ENCODE data around the gene DGKB. TPM values are rescaled to one million over a fixed set of nuclear protein-coding genes. Genes with fewer than 3 reads are reported as not detected.

Gene DGKB
- 0.08 TPM for polyA plus RNA-seq (2013, experiment 1 of 2; ENCODE audit: insufficient read length)
- polyA plus RNA-seq (2013, experiment 2 of 2; ENCODE audit: insufficient read length), result 0.17 TPM

- peak; percentile 32 for DNase-seq
Measured at GRCh38 chr7:14902589-14903067, at the start of gene DGKB. TSS of gene DGKB (minus strand) at chr7:14902751.

- DNase-seq, result peak; percentile 2
Measured at GRCh38 chr7:14950013-14950412, 47.5 kb upstream of the DGKB start.

DNA sequence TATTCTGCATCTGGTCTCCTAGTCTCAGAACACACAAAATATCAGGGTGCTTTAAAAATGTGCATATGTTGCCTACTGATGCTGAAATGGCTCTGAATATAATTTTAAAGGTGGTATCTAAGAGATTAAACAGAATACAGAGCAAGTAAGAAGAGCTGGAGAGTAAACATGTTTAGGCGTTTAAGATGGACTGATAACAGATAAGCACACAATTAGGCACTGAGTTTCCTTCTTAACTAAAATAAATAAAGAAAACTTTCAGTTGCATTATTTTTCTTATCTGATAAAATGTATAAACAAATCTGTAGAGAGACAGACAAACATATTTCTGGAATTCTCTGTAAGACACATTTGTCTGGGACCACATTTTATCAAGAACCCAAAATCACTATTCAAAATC is 35.6 kb upstream of the DGKB start:
- DNase-seq, result no peak

DNA sequence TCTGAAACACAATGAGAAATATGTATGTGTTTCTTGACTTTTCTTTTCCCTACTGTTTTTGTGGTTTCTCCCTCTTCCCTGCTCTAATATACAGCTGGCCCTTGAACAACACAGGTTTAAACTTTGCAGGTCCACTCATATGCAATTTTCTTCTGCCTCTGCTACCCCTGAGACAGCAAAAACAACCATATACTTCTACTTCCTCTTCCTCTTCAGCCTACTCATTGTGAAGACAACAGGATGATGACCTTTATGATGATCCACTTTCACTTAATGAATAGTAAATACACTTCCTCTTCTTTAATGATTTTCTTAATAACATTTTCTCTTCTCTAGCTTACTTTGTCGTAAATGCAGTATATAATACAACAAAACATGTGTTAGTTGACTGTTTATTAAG is 35.0 kb upstream of the DGKB start:
- DNase-seq, result no peak

DNA sequence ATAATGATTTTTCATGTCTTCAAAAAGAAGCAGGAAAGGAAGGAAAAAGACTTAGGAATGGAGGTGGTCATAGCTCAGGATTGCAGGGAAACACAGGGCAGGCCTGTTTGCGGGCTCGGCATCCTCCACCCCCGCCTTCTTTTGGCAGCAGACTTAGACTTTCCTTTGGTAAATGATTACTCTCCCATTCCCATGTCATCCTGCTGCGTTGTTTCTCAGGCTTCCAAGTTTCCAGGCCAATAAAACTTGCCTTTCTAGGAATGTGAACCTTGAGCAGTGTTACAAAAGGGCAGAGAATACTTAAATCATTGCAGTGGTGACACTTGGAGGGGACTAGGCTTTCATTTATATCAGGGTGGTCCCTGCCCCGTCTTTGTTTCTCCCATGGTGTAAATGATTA is 34.0 kb upstream of the DGKB start:
- DNase-seq, result peak; percentile 71

DNA sequence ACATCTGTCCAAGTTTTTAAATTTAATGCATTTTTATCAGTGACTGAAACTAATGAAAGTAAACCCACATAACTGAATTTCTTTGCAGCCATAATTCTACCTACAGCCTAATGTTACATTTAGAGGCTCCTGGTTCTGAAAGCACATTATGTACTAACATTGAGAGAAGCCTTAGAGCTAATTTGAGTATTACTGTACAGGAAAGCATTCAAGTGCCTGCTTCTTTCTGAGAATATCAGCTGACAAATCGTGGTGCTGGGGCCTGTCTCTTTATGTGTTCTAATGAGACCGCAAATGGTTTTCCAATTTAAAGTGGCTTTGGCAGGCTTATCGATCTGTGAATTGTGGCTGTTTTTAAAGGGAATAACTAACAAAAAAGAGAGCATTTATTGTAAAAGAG is 32.3 kb upstream of the DGKB start:
- DNase-seq, result no peak

GRCh38 chr7:14931511-14932215 is 29.1 kb upstream of the DGKB start:
- no peak for DNase-seq

DNA sequence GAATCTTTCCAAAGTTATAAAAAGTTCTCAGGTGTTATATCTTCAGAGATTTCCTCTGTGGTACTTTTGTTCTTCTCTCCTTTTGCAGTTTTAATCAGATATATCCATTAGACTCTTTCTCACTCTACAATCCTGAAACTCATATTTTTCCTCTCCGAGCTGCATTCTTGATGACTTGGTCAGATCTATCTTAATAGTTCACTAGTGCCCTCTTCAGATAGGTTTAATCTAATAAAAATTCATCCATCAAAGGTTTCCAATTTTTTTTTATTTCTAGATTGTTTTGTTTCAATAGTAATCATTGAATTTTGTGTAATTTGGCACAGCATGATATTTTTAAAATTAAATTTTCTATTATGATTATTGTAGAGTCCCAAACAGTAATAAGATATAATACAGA is 21.8 kb upstream of the DGKB start:
- peak; percentile 12 for DNase-seq

- DNase-seq, result no peak
Measured at GRCh38 chr7:14911077-14911476, 8.5 kb upstream of the DGKB start.

- DNase-seq, result no peak
Measured at GRCh38 chr7:14908697-14909096, 6.1 kb upstream of the DGKB start.

GRCh38 chr7:14905764-14906163 is 3.2 kb upstream of the DGKB start:
- no peak for DNase-seq

GRCh38 chr7:14900051-14900450 is 2.5 kb downstream of the DGKB start:
- peak; percentile 1 for DNase-seq

DNA sequence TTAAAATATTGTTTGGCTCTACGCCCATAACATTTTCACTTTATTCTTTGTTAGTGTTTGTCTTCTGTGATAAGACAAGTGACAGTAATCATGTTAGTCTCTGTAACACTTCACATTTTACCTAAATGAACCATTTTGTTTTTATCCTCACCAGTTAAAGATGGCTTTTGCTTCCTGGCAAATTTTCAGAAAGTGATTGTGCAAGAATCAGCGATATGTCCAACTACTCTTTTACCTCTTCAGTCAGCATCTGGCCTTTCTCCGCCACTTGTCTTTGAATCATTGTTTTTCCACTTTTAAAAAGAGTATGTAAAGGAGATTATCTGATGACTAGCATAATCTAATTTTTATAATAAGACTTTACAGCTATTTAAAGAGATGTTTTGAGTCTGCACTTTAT is 3.5 kb downstream of the DGKB start:
- no peak for DNase-seq

DNA sequence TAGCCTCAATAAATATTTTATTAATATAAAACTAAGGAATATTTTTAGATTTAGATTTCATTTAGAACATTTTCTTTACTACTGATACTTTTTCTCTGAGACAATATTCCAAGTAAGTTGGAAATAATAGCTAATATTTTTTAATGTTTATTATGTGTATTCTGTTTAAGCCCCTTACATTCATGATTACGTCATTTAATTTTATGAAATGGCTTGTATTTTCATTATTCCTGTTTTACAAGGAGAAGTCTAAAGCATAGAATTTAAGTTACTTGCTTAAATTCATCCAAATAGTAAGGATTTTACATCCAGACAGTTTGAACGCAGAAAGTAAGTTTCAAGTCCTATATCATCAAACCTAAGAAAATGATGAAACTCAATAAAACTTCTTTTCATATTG is 6.1 kb downstream of the DGKB start:
- no peak for DNase-seq

DNA sequence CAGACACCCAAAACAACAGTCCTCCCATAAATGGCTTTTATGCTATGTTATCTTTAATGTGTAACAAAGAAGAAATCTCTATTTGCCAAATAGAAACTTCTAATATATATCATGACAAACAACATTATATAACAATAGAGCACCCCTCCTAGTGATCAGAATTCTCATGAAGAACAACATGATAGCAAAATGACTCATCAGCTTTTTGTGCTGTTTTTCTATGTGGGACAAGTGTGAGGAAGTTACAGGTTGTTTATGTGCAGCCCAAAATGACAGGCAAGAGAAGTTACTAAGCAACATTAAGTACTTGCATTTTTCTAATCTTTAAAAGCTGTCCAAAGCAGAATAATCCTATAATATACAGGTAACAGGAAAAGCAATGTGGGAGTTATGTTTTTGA is 7.7 kb downstream of the DGKB start:
- DNase-seq, result no peak

GRCh38 chr7:14892961-14893360 is 9.6 kb downstream of the DGKB start:
- DNase-seq, result peak; percentile 1

GRCh38 chr7:14891289-14891688 is 11.3 kb downstream of the DGKB start:
- DNase-seq, result no peak

- DNase-seq, result peak; percentile 1
Measured at GRCh38 chr7:14888962-14889361, 13.6 kb downstream of the DGKB start.

DNA sequence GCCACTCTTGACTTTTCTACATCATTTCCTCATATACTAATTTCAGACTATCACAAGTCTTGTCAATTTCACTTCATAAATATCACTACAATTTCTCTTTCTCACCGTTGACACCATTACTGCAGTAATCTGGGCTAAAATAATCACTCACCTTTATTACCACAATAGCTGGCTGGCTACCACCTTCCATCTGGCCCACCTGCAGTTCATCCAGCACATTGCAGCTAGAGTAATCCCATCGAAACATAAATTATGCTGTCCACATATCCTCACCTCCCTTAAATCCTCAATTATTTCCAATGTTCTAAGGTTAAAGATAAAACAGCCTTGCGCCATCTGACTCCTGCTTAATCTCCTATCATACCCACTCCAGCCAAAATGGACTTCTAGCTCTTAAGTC is 16.0 kb downstream of the DGKB start:
- no peak for DNase-seq

DNA sequence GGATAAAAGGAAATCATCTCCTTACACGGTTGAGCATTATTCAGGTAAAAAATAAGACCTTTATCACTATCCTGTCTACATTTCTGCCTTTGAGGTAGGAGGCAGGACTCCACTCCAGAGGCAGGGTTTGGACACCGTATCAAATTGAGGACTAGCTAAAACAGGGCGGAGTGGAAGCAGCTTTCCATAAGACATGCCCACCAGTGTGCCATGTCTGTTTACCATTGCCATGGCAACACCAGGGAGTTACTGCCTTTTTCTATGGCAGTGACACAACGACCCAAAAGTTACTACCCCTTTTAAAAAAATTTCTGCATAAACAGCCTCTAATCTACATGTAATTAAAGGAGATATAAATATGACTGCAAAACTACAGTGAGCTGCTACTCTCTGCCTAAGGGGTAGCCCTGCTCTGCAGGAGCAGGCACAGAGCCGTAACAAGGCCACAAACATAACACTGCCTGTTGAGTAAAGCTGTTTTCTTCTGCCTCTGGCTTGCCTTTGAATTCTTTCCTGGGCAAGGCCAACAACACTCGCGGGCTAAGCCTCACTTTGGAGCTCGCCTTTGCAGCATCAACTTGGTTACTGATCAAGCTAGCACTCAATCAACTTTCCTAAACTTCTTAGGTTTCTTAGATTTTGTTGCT is 26.5 kb downstream of the DGKB start:
- no peak for DNase-seq

- DNase-seq, result no peak
Measured at GRCh38 chr7:14871880-14872279, 30.7 kb downstream of the DGKB start.

GRCh38 chr7:14870394-14870793 is 32.2 kb downstream of the DGKB start:
- no peak for DNase-seq

- no peak for DNase-seq
Measured at GRCh38 chr7:14868937-14869336, 33.6 kb downstream of the DGKB start.

DNA sequence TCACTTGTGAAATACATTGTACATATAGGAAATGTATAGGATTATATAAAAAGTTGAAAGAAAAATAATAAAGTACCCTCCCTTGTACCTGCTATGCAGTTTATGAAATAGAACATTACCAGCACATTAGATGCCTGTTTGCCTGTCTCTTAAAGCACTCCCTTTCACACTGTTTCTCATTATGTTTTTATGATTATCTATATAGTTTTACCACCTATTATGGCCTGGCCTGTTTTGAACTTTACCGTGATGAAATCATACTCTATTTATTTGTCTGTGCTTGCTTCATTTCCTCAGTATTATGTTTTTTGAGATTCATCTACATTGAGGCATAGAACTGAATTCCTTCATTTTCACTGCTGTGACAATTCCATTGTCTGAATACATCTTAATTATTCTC is 41.1 kb downstream of the DGKB start:
- DNase-seq, result no peak
